22Rv1 (cell line): ENCODE results near the gene IGFBP5.

Source experiments
- CTCF ChIP-seq: fragments of 450-650 bp; IDR thresholded peaks from 2 replicates; pipeline ENCODE4 v1.5.1; 2017; ENCODE audit warnings: mild to moderate bottlenecking
- ZFX ChIP-seq: fragments of 450-650 bp; IDR thresholded peaks from 2 replicates; pipeline ENCODE4 v1.6.1; 2017; ENCODE audit warnings: antibody characterized with exemption, borderline replicate concordance

GRCh38 chr2:216698293-216698692 is 2.9 kb upstream of the IGFBP5 start:
- TF ChIP-seq CTCF (no peak), ZFX (no peak)
